ENCODE measurements around the gene PCYT1B. TPM values are rescaled to one million over a fixed set of nuclear protein-coding genes. Genes with fewer than 3 reads are reported as not detected.
"Not testable (repeated sequence)": the region's sequence is repeated elsewhere in the genome, so short reads cannot be mapped to it uniquely, and the experiment has no call there.

The PCYT1B gene
- total and polyA plus RNA-seq, 9 of the 15 experiments (the other 6 are each of a cell fraction or from before 2014, with no cell fraction given) = 0.04 to 0.34 (median 0.07) TPM; not detected in 1

- POLR2A ChIA-PET = interaction anchor here (0.7 kb wide), 1 partner anchor 148 kb away, joined by 4 read pairs; no protein-coding TSS in a partner anchor
- BruUV-seq (replicated peaks); H3K9me1 ChIP-seq (ENCODE audit: control insufficient read depth, insufficient read depth, low read length); H3K9ac ChIP-seq (ENCODE audit: insufficient read depth in 1 of 2, low read depth in 2 of 2, low read length in 2 of 2); in situ Hi-C loops (cut with MboI); H4K20me1 ChIP-seq (replicated peaks; ENCODE audit: control insufficient read depth, insufficient read depth, low read length); ATAC-seq; H3K4me2 ChIP-seq (ENCODE audit: insufficient read depth, low read length); H3K9me3 ChIP-seq (replicated peaks; ENCODE audit: control insufficient read depth, insufficient read depth, low read depth, low read length); H3K4me1 ChIP-seq (replicated peaks in 1 of 2; ENCODE audit: control insufficient read depth in 2 of 2, insufficient read depth in 2 of 2, low read length in 2 of 2); H3K27ac ChIP-seq (ENCODE audit: extremely low read depth, low read depth, low read length); H3K27me3 ChIP-seq (ENCODE audit: control insufficient read depth in 2 of 2, insufficient read depth in 2 of 2, low read length in 2 of 2); H3K36me3 ChIP-seq (ENCODE audit: control insufficient read depth, insufficient read depth, low read length); H3K79me2 ChIP-seq (ENCODE audit: control insufficient read depth, insufficient read depth, low read length); H3K4me3 ChIP-seq; H2AFZ ChIP-seq (ENCODE audit: low read depth, low read length); intact Hi-C loops (cut with micrococcal nuclease); DNase-seq (ENCODE audit: extremely low read depth in 1 of 4, low spot score in 3 of 4); FAIRE-seq; CTCF ChIA-PET (ENCODE audit: low intra/inter-chr PET ratio): not testable (repeated sequence)
- 0% methylated on average over 1 of the region's 3 CpGs for WGBS (ENCODE audit: insufficient coverage, low coverage, missing lambda C conversion rate)
Measured at GRCh38 chrX:24605941-24606340, 41.2 kb downstream of the PCYT1B start.

GRCh38 chrX:24603191-24603590 is 44.0 kb downstream of the PCYT1B start:
- 0% methylated on average over 1 of the region's 1 CpG for WGBS (ENCODE audit: insufficient coverage, low coverage, missing lambda C conversion rate)
- no peaks in the 10 kb centered on the region for H3K4me1 ChIP-seq (replicated peaks in 1 of 2; ENCODE audit: control insufficient read depth in 2 of 2, insufficient read depth in 2 of 2, low read length in 2 of 2)
- ChIA-PET POLR2A (interaction anchor here (0.6 kb wide), 1 partner anchor 11 kb away, joined by 3 read pairs; no protein-coding TSS in a partner anchor), CTCF (ENCODE audit: low intra/inter-chr PET ratio) (no interaction called here)
- H3K79me2 ChIP-seq (ENCODE audit: control insufficient read depth, insufficient read depth, low read length) = no peaks in the 10 kb centered on the region
- FAIRE-seq (no peak), DNase-seq (ENCODE audit: extremely low read depth in 1 of 4, low spot score in 3 of 4) (no peak), ATAC-seq (no peak)
- H3K27me3 ChIP-seq (ENCODE audit: control insufficient read depth in 2 of 2, insufficient read depth in 2 of 2, low read length in 2 of 2) = peaks cover 0 to 3% of the 10 kb centered on the region in 2 experiments; a peak in 2 of 5 replicates
- H2AFZ ChIP-seq (ENCODE audit: low read depth, low read length) = no peak overlapping the region
- H3K4me2 ChIP-seq (ENCODE audit: insufficient read depth, low read length) = no peak overlapping the region
- H3K9me1 ChIP-seq (ENCODE audit: control insufficient read depth, insufficient read depth, low read length) = no peaks in the 10 kb centered on the region
- H3K27ac ChIP-seq (ENCODE audit: extremely low read depth, low read depth, low read length) = no peak overlapping the region
- in situ Hi-C loops (cut with MboI) = no loop called here
- H3K36me3 ChIP-seq (ENCODE audit: control insufficient read depth, insufficient read depth, low read length) = no peaks in the 10 kb centered on the region
- intact Hi-C loops (cut with micrococcal nuclease) = no loop called here
- no peak overlapping the region for H3K9ac ChIP-seq (ENCODE audit: insufficient read depth in 1 of 2, low read depth in 2 of 2, low read length in 2 of 2)
- no TSS peak for BruUV-seq (replicated peaks)
- H3K9me3 ChIP-seq (replicated peaks; ENCODE audit: control insufficient read depth, insufficient read depth, low read depth, low read length) = no peaks in the 10 kb centered on the region
- no peak overlapping the region for H3K4me3 ChIP-seq
- H4K20me1 ChIP-seq (replicated peaks; ENCODE audit: control insufficient read depth, insufficient read depth, low read length) = no peaks in the 10 kb centered on the region
- TF ChIP-seq SAP30 (IDR thresholded peaks at IDR 0.05; ENCODE audit: borderline replicate concordance, insufficient read depth, low read depth, low read length, poor library complexity, severe bottlenecking) (no peak), KAT8 (IDR thresholded peaks at IDR 0.05; ENCODE audit: low read depth) (no peak), NEUROD1 (IDR thresholded peaks at IDR 0.05; ENCODE audit: borderline replicate concordance, low read depth, low read length, partially characterized antibody) (no peak), SUPT5H (IDR thresholded peaks at IDR 0.05) (no peak), MTA1 (IDR thresholded peaks at IDR 0.05; ENCODE audit: borderline replicate concordance) (no peak)
- TF ChIP-seq, protein P1, sequence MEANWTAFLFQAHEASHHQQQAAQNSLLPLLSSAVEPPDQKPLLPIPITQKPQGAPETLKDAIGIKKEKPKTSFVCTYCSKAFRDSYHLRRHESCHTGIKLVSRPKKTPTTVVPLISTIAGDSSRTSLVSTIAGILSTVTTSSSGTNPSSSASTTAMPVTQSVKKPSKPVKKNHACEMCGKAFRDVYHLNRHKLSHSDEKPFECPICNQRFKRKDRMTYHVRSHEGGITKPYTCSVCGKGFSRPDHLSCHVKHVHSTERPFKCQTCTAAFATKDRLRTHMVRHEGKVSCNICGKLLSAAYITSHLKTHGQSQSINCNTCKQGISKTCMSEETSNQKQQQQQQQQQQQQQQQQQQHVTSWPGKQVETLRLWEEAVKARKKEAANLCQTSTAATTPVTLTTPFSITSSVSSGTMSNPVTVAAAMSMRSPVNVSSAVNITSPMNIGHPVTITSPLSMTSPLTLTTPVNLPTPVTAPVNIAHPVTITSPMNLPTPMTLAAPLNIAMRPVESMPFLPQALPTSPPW (CRISPR knock-in tag; IDR thresholded peaks at IDR 0.05) = no peak
- TF ChIP-seq, protein P2, sequence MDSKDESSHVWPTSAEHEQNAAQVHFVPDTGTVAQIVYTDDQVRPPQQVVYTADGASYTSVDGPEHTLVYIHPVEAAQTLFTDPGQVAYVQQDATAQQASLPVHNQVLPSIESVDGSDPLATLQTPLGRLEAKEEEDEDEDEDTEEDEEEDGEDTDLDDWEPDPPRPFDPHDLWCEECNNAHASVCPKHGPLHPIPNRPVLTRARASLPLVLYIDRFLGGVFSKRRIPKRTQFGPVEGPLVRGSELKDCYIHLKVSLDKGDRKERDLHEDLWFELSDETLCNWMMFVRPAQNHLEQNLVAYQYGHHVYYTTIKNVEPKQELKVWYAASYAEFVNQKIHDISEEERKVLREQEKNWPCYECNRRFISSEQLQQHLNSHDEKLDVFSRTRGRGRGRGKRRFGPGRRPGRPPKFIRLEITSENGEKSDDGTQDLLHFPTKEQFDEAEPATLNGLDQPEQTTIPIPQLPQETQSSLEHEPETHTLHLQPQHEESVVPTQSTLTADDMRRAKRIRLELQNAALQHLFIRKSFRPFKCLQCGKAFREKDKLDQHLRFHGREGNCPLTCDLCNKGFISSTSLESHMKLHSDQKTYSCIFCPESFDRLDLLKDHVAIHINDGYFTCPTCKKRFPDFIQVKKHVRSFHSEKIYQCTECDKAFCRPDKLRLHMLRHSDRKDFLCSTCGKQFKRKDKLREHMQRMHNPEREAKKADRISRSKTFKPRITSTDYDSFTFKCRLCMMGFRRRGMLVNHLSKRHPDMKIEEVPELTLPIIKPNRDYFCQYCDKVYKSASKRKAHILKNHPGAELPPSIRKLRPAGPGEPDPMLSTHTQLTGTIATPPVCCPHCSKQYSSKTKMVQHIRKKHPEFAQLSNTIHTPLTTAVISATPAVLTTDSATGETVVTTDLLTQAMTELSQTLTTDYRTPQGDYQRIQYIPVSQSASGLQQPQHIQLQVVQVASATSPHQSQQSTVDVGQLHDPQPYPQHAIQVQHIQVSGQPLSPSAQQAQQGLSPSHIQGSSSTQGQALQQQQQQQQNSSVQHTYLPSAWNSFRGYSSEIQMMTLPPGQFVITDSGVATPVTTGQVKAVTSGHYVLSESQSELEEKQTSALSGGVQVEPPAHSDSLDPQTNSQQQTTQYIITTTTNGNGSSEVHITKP (IDR thresholded peaks at IDR 0.05; ENCODE audit: partially characterized antibody) = no peak
- TF ChIP-seq, protein P3, sequence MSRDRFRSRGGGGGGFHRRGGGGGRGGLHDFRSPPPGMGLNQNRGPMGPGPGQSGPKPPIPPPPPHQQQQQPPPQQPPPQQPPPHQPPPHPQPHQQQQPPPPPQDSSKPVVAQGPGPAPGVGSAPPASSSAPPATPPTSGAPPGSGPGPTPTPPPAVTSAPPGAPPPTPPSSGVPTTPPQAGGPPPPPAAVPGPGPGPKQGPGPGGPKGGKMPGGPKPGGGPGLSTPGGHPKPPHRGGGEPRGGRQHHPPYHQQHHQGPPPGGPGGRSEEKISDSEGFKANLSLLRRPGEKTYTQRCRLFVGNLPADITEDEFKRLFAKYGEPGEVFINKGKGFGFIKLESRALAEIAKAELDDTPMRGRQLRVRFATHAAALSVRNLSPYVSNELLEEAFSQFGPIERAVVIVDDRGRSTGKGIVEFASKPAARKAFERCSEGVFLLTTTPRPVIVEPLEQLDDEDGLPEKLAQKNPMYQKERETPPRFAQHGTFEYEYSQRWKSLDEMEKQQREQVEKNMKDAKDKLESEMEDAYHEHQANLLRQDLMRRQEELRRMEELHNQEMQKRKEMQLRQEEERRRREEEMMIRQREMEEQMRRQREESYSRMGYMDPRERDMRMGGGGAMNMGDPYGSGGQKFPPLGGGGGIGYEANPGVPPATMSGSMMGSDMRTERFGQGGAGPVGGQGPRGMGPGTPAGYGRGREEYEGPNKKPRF (IDR thresholded peaks at IDR 0.05; ENCODE audit: low read depth, low read length) = no peak

All from K562 (cell line).